NCI-H1417 (cell line): ENCODE measurements around the gene SLC27A5.
"Not testable (repeated sequence)": the region's sequence is repeated elsewhere in the genome, so short reads cannot be mapped to it uniquely, and the experiment has no call there.

Source experiments
- DNase-seq, 3 experiments: peaks; one replicate each; lab custom pipeline; 2025; lab: John Stamatoyannopoulos, UW

Gene SLC27A5

DNA sequence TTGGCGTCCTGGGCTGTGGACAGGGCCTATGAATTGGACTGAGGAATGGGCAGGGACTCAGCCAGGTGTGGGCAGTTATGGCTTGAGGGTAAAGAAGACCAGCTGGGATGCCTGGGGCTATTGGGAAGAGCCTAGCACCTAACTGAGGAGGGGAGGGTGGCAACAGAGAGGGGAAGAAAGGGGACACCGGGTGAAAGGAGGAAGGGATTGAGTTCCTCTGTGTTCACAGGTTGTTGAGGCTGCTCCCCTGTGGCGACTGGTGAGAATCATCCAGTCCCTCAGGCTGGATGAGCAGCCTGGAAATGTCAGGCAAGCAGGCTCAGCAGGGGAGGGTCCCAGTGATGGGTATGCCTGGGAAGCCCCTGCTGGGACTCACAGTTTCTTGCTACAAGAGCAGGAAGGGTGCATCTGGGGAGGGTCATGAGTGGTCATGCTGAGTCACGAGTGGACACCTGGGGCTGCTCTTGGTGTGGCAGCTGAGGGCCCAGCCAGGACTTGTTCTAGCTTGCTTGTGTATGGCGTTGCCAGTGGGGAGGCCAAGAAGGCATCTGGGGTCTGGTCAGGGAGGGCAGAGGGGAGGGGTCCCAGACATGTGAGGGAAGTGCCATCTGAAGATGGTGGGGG, 43.5 kb downstream of the SLC27A5 start:
- peak in 1 of 3 experiments; percentile 17 for DNase-seq

DNA sequence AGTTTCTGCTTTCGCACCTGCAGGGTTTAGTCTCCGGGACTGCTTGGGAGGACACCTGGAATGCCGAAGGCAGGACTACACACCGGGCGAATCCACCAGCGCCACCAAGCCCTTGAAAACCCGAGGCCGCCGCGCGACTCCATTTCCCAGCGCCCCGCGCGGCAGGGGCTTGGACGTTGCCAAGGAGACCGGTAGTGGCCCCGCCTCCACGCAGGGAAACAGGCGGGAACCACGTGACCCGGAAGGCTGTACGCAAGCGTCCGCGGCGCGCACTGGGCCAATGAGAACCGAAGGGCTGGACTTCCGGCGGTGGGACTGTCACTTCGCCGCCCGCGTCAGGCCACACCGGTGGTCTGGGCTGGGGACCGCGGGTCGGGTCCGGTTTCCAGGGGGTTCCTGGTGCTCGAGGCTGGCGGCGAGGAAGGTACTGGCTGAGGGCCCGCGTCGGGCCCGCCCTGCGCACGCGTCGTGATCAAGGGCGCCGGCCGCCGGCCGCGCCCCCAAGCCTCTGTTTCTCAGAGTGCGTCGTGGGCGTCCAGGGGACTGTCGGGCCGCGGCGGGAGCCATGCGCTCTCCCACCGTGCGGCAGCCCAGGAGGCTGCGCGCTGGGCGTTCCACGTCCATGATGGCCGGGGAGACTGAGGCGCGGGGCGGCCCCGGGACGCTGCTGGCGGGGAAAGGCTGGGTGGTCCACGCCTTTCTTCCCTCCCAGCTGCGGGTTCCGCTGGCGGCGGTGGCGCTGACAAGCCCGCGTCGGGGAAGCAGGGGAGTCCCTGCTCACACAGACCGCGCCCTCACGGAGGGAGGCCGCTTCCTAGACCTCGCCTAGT, 44.8 kb downstream of the SLC27A5 start, which contains the start of gene ZNF324:
ZNF324 (plus strand) TSS at position 321 of the 830 bp plus-strand sequence. CDS start 2,106 bp downstream, outside the sequence.
- DNase-seq: peak; percentile 95 to 99 (median 97)

DNA sequence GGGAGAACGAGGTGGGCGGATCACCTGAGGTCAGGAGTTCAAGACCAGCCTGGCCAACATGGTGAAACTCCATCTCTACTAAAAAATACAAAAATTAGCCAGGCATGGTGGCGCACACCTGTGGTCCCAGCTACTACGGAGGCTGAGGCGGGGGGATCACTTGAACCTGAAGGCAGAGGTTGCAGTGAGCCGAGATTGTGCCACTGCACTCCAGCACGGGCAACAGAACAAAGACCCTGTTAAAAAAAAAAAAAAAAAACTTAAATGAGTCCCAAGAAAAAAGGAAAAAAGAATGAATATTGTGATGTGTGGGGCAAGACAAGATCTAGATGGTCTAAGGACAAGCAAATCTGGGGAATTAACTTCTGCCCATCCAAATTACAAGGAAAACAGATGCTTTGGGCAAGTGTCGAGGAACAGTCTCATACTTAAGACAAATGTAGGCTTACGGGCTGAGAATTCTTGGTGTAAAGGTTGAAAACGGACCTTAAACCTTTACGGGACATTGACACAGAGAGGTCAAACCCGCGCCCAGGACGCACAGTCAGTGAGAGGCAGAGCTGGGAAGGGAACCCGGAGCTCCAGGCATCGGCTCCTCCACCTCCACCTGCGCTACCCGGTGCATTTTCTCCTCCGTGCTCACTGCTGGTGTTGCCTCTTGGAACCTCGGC, 45.6 kb downstream of the SLC27A5 start:
- no peak for DNase-seq

DNA sequence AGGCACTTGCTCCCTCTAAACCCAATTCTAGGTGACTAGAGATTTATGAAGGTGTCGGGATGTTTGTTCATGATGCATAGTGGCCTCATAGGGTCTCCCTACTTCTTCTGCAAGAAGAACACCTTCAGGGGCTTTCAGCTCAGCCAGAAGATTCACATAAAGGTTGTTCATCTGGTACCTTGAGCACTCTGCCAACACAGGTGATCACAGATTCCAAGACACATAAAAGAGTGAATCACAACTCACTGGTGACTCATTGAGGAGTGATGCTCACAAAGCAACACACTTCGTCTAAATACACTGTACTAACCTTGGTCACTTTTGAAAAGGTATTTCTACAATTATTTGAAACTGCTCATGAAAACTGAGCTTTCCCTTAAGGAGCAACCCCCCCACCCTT, 51.8 kb downstream of the SLC27A5 start:
- no peak for DNase-seq

GRCh38 chr19:58456111-58456510, 55.7 kb downstream of the SLC27A5 start:
- no peak for DNase-seq

DNA sequence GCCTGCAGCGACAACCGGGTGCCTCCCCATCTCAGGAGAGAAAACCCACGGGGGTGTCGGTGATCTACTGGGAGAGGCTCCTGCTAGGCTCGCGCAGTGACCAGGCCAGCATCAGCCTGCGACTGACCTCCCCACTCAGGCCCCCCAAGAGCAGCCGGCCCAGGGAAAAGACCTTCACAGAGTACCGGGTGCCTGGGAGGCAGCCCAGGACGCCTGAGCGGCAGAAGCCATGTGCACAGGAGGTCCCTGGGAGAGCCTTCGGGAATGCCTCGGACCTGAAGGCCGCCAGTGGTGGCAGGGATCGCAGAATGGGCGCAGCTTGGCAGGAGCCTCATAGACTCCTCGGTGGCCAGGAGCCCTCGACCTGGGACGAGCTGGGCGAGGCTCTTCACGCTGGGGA, 56.5 kb downstream of the SLC27A5 start:
- DNase-seq: no peak

DNA sequence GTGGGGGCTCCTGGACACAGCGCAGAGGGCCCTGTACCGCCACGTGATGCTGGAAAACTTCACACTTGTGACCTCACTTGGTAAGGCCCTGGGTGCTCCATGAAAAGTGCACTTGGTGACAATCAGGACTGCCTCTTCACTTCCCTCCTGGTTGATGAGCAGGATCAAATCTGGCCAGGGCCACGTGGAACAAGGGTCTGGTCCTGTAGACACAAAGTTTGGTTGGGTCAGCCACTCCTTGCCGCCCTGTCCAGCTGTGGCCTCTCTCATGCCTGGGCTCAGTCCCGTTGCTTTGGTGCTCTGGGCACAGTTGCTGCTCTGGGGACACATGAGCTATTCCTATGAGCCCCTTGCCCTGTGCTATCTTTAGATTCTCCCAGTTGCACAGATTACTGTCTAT, 58.0 kb downstream of the SLC27A5 start:
- DNase-seq: no peak

DNA sequence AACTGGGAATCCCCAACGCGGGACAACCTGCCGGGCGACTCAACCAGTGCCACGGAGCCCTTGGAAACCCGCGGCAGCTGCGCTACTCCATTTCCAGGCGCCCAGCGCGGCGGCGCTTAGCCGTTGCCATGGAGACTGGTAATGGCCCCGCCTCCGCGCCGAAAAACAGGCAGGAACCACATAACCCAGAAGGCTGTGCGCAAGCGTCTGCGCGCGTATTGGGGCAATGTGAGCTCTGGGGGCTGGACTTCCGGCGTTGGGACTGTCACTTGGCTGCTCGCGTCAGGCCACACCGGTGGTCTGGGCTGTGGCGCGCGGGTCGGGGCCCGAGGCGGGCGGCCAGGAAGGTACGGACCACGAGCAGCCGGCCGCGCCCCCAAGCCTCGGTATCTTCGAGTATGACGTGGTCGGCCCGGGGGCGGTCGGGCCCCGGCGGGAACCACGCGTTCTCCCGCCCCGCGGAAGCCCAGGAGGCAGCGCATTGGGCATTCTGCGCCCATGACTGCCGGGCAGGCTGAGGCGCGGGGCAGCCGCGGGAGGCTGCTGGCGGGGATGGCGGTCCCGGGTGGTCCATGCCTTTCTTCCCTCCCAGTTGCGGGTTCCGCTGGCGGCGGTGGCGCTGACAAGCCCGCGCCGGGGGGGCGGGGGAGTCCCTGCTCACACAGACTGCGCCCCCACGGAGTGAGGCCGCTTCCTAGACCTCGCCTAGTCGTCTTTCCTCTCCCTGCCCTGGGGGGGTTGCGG, 60.3 kb downstream of the SLC27A5 start, which contains the start of gene ZNF324B:
ZNF324B (plus strand) TSS at position 265 of the 744 bp plus-strand sequence. CDS start 2,080 bp downstream, outside the sequence.
- peak; percentile 96 to 99 (median 98) for DNase-seq

GRCh38 chr19:58450856-58451357, 60.9 kb downstream of the SLC27A5 start:
- DNase-seq: peak in 1 of 3 experiments; percentile 64

- not testable (repeated sequence) for DNase-seq
Measured at GRCh38 chr19:58449980-58450379, 61.8 kb downstream of the SLC27A5 start.

GRCh38 chr19:58448860-58449259, 62.9 kb downstream of the SLC27A5 start:
- DNase-seq: not testable (repeated sequence)
